Measurements from ENCODE around the gene SMAD6. TPM values are rescaled to one million over a fixed set of nuclear protein-coding genes. Genes with fewer than 3 reads are reported as not detected.

The SMAD6 gene
- total and polyA plus RNA-seq, 9 of the 15 experiments (the other 6 are each of a cell fraction or from before 2014, with no cell fraction given) = 0.10 to 15.5 (median 3.7) TPM

DNA sequence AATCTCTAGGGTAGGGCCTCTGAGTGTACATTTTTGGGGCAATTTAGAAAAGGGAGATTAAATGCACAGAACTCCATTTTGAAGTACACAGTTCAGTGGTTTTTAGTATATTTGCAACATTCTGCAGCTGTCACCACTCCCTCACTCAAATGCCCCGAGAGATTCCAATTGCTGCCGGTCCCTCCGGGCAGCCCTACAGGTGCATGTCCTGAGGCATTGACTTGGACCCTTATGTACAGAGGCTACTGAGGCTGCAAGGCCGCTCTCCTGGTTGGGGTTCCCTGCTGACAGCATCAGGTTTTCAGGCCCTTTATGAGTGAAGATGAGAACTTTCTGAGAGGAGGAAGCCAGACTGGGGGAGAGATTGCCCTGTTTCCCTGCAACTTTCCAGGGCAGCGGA lies 39.6 kb downstream of the SMAD6 start:
- H3K9me1 ChIP-seq (ENCODE audit: control insufficient read depth, insufficient read depth, low read length) = no peaks in the 10 kb centered on the region
- intact Hi-C loops (cut with micrococcal nuclease) = no loop called here
- DNase-seq (ENCODE audit: extremely low read depth in 1 of 4, low spot score in 3 of 4) = no peak
- BruUV-seq (replicated peaks) = no TSS peak
- H3K9me3 ChIP-seq (replicated peaks; ENCODE audit: control insufficient read depth, insufficient read depth, low read depth, low read length) = no peaks in the 10 kb centered on the region
- ATAC-seq = no peak
- H4K20me1 ChIP-seq (replicated peaks; ENCODE audit: control insufficient read depth, insufficient read depth, low read length) = peaks cover 16% of the 10 kb centered on the region; the same call in 1 of the 2 replicates
- no peak for TF ChIP-seq EZH2 (IDR thresholded peaks at IDR 0.05; ENCODE audit: borderline replicate concordance, low read depth, low read length)
- H2AFZ ChIP-seq (ENCODE audit: low read depth, low read length) = no peak overlapping the region
- H3K4me3 ChIP-seq = no peak overlapping the region
- no peaks in the 10 kb centered on the region for H3K27me3 ChIP-seq (ENCODE audit: control insufficient read depth in 2 of 2, insufficient read depth in 2 of 2, low read length in 2 of 2)
- in situ Hi-C loops (cut with MboI) = no loop called here
- peaks cover 0 to 3% of the 10 kb centered on the region in 2 experiments; a peak in 1 of 5 replicates for H3K4me1 ChIP-seq (replicated peaks in 1 of 2; ENCODE audit: control insufficient read depth in 2 of 2, insufficient read depth in 2 of 2, low read length in 2 of 2)
- no peak for FAIRE-seq
- no peak overlapping the region; a peak in 1 of 4 replicates for H3K9ac ChIP-seq (ENCODE audit: insufficient read depth in 1 of 2, low read depth in 2 of 2, low read length in 2 of 2)
- CTCF ChIA-PET (ENCODE audit: low intra/inter-chr PET ratio) = no interaction called here
- POLR2A ChIA-PET = no interaction called here
- no peak overlapping the region for H3K4me2 ChIP-seq (ENCODE audit: insufficient read depth, low read length)
- WGBS (ENCODE audit: insufficient coverage, low coverage, missing lambda C conversion rate) = 90% methylated on average over 5 of the region's 5 CpGs
- H3K36me3 ChIP-seq (ENCODE audit: control insufficient read depth, insufficient read depth, low read length) = peaks cover 2% of the 10 kb centered on the region; the same call in 1 of the 3 replicates
- H3K27ac ChIP-seq (ENCODE audit: extremely low read depth, low read depth, low read length) = no peak overlapping the region
- peaks cover 33% of the 10 kb centered on the region; the same call in 2 of the 3 replicates for H3K79me2 ChIP-seq (ENCODE audit: control insufficient read depth, insufficient read depth, low read length)

DNA sequence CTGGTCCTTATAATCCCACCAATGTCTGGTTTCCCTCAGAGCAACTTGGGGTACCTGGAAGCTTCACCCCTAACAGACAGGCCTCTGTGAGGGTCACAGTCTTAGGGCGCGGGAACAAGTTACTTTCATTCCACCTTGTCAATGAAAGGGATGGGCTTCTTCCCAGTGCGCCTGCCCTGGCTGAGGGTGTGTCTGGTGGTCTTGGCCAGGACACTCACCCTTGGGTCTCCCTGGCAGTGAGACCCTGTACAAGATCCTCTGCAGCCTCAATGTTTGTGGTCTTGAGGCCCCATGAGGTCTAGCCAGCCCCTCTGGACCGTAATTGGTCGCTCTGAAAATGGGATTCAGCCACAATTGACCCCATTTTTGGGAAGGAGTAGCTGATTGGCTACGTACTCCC lies 40.2 kb downstream of the SMAD6 start:
- H3K9me3 ChIP-seq (replicated peaks; ENCODE audit: control insufficient read depth, insufficient read depth, low read depth, low read length) = no peaks in the 10 kb centered on the region
- peaks cover 2% of the 10 kb centered on the region; the same call in 1 of the 3 replicates for H3K36me3 ChIP-seq (ENCODE audit: control insufficient read depth, insufficient read depth, low read length)
- peaks cover 38% of the 10 kb centered on the region; the same call in 2 of the 3 replicates for H3K79me2 ChIP-seq (ENCODE audit: control insufficient read depth, insufficient read depth, low read length)
- H3K9me1 ChIP-seq (ENCODE audit: control insufficient read depth, insufficient read depth, low read length) = no peaks in the 10 kb centered on the region
- H3K27me3 ChIP-seq (ENCODE audit: control insufficient read depth in 2 of 2, insufficient read depth in 2 of 2, low read length in 2 of 2) = no peaks in the 10 kb centered on the region
- 92% methylated on average over 6 of the region's 6 CpGs for WGBS (ENCODE audit: insufficient coverage, low coverage, missing lambda C conversion rate)
- H2AFZ ChIP-seq (ENCODE audit: low read depth, low read length) = no peak overlapping the region
- no peak for ATAC-seq
- in situ Hi-C loops (cut with MboI) (no loop called here), intact Hi-C loops (cut with micrococcal nuclease) (no loop called here)
- no peak overlapping the region for H3K4me2 ChIP-seq (ENCODE audit: insufficient read depth, low read length)
- POLR2A ChIA-PET = no interaction called here
- peaks cover 19% of the 10 kb centered on the region; the same call in 1 of the 2 replicates for H4K20me1 ChIP-seq (replicated peaks; ENCODE audit: control insufficient read depth, insufficient read depth, low read length)
- CTCF ChIA-PET (ENCODE audit: low intra/inter-chr PET ratio) = no interaction called here
- FAIRE-seq = no peak
- no peak overlapping the region for H3K9ac ChIP-seq (ENCODE audit: insufficient read depth in 1 of 2, low read depth in 2 of 2, low read length in 2 of 2)
- peaks cover 0 to 7% of the 10 kb centered on the region in 2 experiments; a peak in 1 of 5 replicates for H3K4me1 ChIP-seq (replicated peaks in 1 of 2; ENCODE audit: control insufficient read depth in 2 of 2, insufficient read depth in 2 of 2, low read length in 2 of 2)
- no TSS peak for BruUV-seq (replicated peaks)
- no peak overlapping the region for H3K27ac ChIP-seq (ENCODE audit: extremely low read depth, low read depth, low read length)
- H3K4me3 ChIP-seq = no peak overlapping the region
- no peak for DNase-seq (ENCODE audit: extremely low read depth in 1 of 4, low spot score in 3 of 4)
- TF ChIP-seq SMARCE1 (IDR thresholded peaks at IDR 0.05) (no peak), FIP1L1 (IDR thresholded peaks at IDR 0.05; ENCODE audit: low read depth, low read length, poor library complexity, severe bottlenecking) (no peak), ZNF175 (CRISPR knock-in tag; IDR thresholded peaks at IDR 0.05; ENCODE audit: low read depth) (no peak), MCM7 (IDR thresholded peaks at IDR 0.05) (no peak), CCAR2 (IDR thresholded peaks at IDR 0.05; ENCODE audit: low read depth, low read length) (no peak), PCBP2 (IDR thresholded peaks at IDR 0.05; ENCODE audit: low read depth, low read length, poor library complexity, severe bottlenecking) (no peak), CEBPZ (IDR thresholded peaks at IDR 0.05; ENCODE audit: borderline replicate concordance, low read depth, low read length) (no peak)
- TF ChIP-seq, protein P1, sequence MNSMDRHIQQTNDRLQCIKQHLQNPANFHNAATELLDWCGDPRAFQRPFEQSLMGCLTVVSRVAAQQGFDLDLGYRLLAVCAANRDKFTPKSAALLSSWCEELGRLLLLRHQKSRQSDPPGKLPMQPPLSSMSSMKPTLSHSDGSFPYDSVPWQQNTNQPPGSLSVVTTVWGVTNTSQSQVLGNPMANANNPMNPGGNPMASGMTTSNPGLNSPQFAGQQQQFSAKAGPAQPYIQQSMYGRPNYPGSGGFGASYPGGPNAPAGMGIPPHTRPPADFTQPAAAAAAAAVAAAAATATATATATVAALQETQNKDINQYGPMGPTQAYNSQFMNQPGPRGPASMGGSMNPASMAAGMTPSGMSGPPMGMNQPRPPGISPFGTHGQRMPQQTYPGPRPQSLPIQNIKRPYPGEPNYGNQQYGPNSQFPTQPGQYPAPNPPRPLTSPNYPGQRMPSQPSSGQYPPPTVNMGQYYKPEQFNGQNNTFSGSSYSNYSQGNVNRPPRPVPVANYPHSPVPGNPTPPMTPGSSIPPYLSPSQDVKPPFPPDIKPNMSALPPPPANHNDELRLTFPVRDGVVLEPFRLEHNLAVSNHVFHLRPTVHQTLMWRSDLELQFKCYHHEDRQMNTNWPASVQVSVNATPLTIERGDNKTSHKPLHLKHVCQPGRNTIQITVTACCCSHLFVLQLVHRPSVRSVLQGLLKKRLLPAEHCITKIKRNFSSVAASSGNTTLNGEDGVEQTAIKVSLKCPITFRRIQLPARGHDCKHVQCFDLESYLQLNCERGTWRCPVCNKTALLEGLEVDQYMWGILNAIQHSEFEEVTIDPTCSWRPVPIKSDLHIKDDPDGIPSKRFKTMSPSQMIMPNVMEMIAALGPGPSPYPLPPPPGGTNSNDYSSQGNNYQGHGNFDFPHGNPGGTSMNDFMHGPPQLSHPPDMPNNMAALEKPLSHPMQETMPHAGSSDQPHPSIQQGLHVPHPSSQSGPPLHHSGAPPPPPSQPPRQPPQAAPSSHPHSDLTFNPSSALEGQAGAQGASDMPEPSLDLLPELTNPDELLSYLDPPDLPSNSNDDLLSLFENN (IDR thresholded peaks at IDR 0.05; ENCODE audit: low read depth in 2 of 2, low read length in 2 of 2) = no peak

Measured in K562 (cell line).